Neural cell (in vitro differentiated cells): ENCODE results near the gene AK4. TPM values are rescaled to one million over a fixed set of nuclear protein-coding genes. Genes with fewer than 3 reads are reported as not detected.

Source experiments
- H2AFZ ChIP-seq: fragments of 200-600, 300-800 bp; sonication (generic), shearing (Covaris generic); 2 replicates; pipeline ENCODE4 v1.6.0; 2014; ENCODE audit warnings: low read depth, mild to moderate bottlenecking, antibody characterized with exemption, low read length, moderate library complexity
- H3F3A ChIP-seq: fragments of 200-600 bp; shearing (Covaris generic); 2 replicates; pipeline ENCODE4 v1.6.1; 2016; ENCODE audit warnings: mild to moderate bottlenecking, moderate library complexity, mixed read lengths, antibody characterized with exemption, low read length; ENCODE audit not compliant: insufficient read depth, poor library complexity, severe bottlenecking
- H3K27ac ChIP-seq: fragments of 200-600, 300-800 bp; sonication (generic), shearing (Covaris generic); 2 replicates; pipeline ENCODE4 v1.5.1; 2014; ENCODE audit warnings: mild to moderate bottlenecking, low read length, moderate library complexity
- H3K27me3 ChIP-seq: fragments of 300-800, 200-600 bp; sonication (generic), shearing (Covaris generic); 2 replicates; pipeline ENCODE4 v1.6.0; 2014; ENCODE audit warnings: mild to moderate bottlenecking, low read depth, low read length, moderate library complexity; ENCODE audit not compliant: insufficient read depth
- H3K36me3 ChIP-seq: fragments of 300-800, 200-600 bp; sonication (generic), shearing (Covaris generic); 2 replicates; pipeline ENCODE4 v1.5.1; 2014; ENCODE audit warnings: mild to moderate bottlenecking, antibody characterized with exemption, low read length, moderate library complexity; ENCODE audit not compliant: insufficient read depth
- H3K4me2 ChIP-seq: fragments of 300-800, 200-600 bp; sonication (generic), shearing (Covaris generic); 2 replicates; pipeline ENCODE4 v1.6.0; 2014; ENCODE audit warnings: mild to moderate bottlenecking, low read length
- H3K4me3 ChIP-seq: fragments of 300-800, 200-600 bp; sonication (generic), shearing (Covaris generic); 2 replicates; pipeline ENCODE4 v1.5.1; 2014; ENCODE audit warnings: mild to moderate bottlenecking, low read length, moderate library complexity
- H3K79me2 ChIP-seq: fragments of 200-600 bp; shearing (Covaris generic); replicated peaks from 2 replicates; pipeline ENCODE4 v1.6.0; 2014; ENCODE audit warnings: mild to moderate bottlenecking, low read length, moderate library complexity; ENCODE audit not compliant: insufficient read depth
- H3K9ac ChIP-seq: fragments of 300-800, 200-600 bp; sonication (generic), shearing (Covaris generic); 2 replicates; pipeline ENCODE4 v1.6.1; 2016; ENCODE audit warnings: mild to moderate bottlenecking, low read length, mixed read lengths
- H3K9me2 ChIP-seq: fragments of 200-600 bp; shearing (Covaris generic); 2 replicates; pipeline ENCODE4 v1.6.1; 2016; ENCODE audit warnings: mild to moderate bottlenecking, low read length, mixed read lengths; ENCODE audit not compliant: insufficient read depth
- H3K9me3 ChIP-seq: fragments of 200-600, 300-800 bp; sonication (generic), shearing (Covaris generic); 2 replicates; pipeline ENCODE4 v1.6.1; 2016; ENCODE audit warnings: mild to moderate bottlenecking, mixed run types, low read length, moderate library complexity, mixed read lengths
- H4K20me1 ChIP-seq: fragments of 200-600 bp; shearing (Covaris generic); 2 replicates; pipeline ENCODE4 v1.6.1; 2016; ENCODE audit warnings: mild to moderate bottlenecking, mixed run types; ENCODE audit not compliant: insufficient read depth
- EP300 ChIP-seq: fragments of 450-650 bp; conservative IDR thresholded peaks from 2 replicates; pipeline ENCODE4 v1.6.1; 2014; ENCODE audit warnings: antibody characterized with exemption, mild to moderate bottlenecking, moderate library complexity; ENCODE audit not compliant: poor library complexity, severe bottlenecking
- EZH2 ChIP-seq: fragments of 200-600, 300-800 bp; shearing (Covaris generic), sonication (generic); IDR thresholded peaks from 2 replicates; pipeline ENCODE4 v1.6.1; 2014; ENCODE audit warnings: antibody characterized with exemption, low read length, borderline replicate concordance, mild to moderate bottlenecking; ENCODE audit not compliant: insufficient read depth, poor library complexity, severe bottlenecking
- MXI1 ChIP-seq: fragments of 450-650 bp; conservative IDR thresholded peaks from 2 replicates; pipeline ENCODE4 v1.6.1; 2014; ENCODE audit warnings: antibody characterized with exemption, mild to moderate bottlenecking; ENCODE audit not compliant: poor library complexity, severe bottlenecking
- POLR2AphosphoS5 ChIP-seq: IDR thresholded peaks from 2 replicates; pipeline ENCODE4 v1.6.1; 2012
- RAD21 ChIP-seq: fragments of 450-650 bp; conservative IDR thresholded peaks from 2 replicates; pipeline ENCODE4 v1.6.1; 2014; ENCODE audit warnings: antibody characterized with exemption, mild to moderate bottlenecking, moderate library complexity
- SMC3 ChIP-seq: fragments of 450-650 bp; conservative IDR thresholded peaks from 2 replicates; pipeline ENCODE4 v1.6.1; 2014; ENCODE audit warnings: antibody characterized with exemption, mild to moderate bottlenecking, moderate library complexity; ENCODE audit not compliant: poor library complexity
- TAF1 ChIP-seq: IDR thresholded peaks from 2 replicates; pipeline ENCODE4 v1.6.1; 2012; ENCODE audit warnings: low read depth
- polyA plus RNA-seq: library from polyadenylated mRNA; depleted of rRNA; stranded (reverse); fragments of >200 nt; gene quantifications from 2 replicates; pipeline ENCODE4 v1.2.3, GENCODE V29; 2014
- TF ChIP-seq, protein P1 (sequence below): fragments of 450-650 bp; IDR thresholded peaks from 2 replicates; pipeline ENCODE4 v1.5.1; 2014; ENCODE audit warnings: antibody characterized with exemption, mild to moderate bottlenecking, moderate library complexity; ENCODE audit not compliant: poor library complexity, severe bottlenecking
- TF ChIP-seq, protein P2 (sequence below): IDR thresholded peaks from 2 replicates; pipeline ENCODE4 v1.6.1; 2012; ENCODE audit warnings: borderline replicate concordance

AK4 gene
- polyA plus RNA-seq, 1 donor from 2014 or later = 1.9 TPM

GRCh38 chr1:65276197-65276939 lies 128.4 kb downstream of the AK4 start:
- TF ChIP-seq EZH2 (no peak), MXI1 (no peak), RAD21 (no peak), SMC3 (no peak), TAF1 (no peak), EP300 (no peak), POLR2AphosphoS5 (no peak)
- TF ChIP-seq, protein P1, sequence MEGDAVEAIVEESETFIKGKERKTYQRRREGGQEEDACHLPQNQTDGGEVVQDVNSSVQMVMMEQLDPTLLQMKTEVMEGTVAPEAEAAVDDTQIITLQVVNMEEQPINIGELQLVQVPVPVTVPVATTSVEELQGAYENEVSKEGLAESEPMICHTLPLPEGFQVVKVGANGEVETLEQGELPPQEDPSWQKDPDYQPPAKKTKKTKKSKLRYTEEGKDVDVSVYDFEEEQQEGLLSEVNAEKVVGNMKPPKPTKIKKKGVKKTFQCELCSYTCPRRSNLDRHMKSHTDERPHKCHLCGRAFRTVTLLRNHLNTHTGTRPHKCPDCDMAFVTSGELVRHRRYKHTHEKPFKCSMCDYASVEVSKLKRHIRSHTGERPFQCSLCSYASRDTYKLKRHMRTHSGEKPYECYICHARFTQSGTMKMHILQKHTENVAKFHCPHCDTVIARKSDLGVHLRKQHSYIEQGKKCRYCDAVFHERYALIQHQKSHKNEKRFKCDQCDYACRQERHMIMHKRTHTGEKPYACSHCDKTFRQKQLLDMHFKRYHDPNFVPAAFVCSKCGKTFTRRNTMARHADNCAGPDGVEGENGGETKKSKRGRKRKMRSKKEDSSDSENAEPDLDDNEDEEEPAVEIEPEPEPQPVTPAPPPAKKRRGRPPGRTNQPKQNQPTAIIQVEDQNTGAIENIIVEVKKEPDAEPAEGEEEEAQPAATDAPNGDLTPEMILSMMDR = no peak
- TF ChIP-seq, protein P2, sequence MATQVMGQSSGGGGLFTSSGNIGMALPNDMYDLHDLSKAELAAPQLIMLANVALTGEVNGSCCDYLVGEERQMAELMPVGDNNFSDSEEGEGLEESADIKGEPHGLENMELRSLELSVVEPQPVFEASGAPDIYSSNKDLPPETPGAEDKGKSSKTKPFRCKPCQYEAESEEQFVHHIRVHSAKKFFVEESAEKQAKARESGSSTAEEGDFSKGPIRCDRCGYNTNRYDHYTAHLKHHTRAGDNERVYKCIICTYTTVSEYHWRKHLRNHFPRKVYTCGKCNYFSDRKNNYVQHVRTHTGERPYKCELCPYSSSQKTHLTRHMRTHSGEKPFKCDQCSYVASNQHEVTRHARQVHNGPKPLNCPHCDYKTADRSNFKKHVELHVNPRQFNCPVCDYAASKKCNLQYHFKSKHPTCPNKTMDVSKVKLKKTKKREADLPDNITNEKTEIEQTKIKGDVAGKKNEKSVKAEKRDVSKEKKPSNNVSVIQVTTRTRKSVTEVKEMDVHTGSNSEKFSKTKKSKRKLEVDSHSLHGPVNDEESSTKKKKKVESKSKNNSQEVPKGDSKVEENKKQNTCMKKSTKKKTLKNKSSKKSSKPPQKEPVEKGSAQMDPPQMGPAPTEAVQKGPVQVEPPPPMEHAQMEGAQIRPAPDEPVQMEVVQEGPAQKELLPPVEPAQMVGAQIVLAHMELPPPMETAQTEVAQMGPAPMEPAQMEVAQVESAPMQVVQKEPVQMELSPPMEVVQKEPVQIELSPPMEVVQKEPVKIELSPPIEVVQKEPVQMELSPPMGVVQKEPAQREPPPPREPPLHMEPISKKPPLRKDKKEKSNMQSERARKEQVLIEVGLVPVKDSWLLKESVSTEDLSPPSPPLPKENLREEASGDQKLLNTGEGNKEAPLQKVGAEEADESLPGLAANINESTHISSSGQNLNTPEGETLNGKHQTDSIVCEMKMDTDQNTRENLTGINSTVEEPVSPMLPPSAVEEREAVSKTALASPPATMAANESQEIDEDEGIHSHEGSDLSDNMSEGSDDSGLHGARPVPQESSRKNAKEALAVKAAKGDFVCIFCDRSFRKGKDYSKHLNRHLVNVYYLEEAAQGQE = no peak
- Histone ChIP-seq H3K27ac (no peak overlapping the region), H3F3A (no peaks in the 10 kb centered on the region), H3K27me3 (no peaks in the 10 kb centered on the region), H3K9me2 (no peaks in the 10 kb centered on the region), H3K79me2 (no peaks in the 10 kb centered on the region), H3K9me3 (no peaks in the 10 kb centered on the region), H3K4me2 (no peak overlapping the region), H3K4me3 (no peak overlapping the region), H2AFZ (no peak overlapping the region), H3K36me3 (no peaks in the 10 kb centered on the region), H3K9ac (no peak overlapping the region), H4K20me1 (no peaks in the 10 kb centered on the region)

- Histone ChIP-seq H3K27me3 (no peaks in the 10 kb centered on the region), H3K4me2 (no peak overlapping the region), H3K27ac (no peak overlapping the region), H3F3A (no peaks in the 10 kb centered on the region), H2AFZ (no peak overlapping the region), H4K20me1 (no peaks in the 10 kb centered on the region), H3K9me3 (no peaks in the 10 kb centered on the region), H3K4me3 (no peak overlapping the region), H3K79me2 (no peaks in the 10 kb centered on the region), H3K9me2 (no peaks in the 10 kb centered on the region), H3K36me3 (no peaks in the 10 kb centered on the region), H3K9ac (no peak overlapping the region)
- TF ChIP-seq, protein P2 = no peak
- TF ChIP-seq TAF1 = no peak
- TF ChIP-seq EZH2 = no peak
- TF ChIP-seq, protein P1 = no peak
- no peak for TF ChIP-seq POLR2AphosphoS5
- no peak for TF ChIP-seq SMC3
- TF ChIP-seq RAD21 = no peak
These were observed 129.8 kb downstream of the AK4 start for GRCh38 chr1:65277605-65278347.
